Measurements from ENCODE around the gene ROBO1.
"Not testable (repeated sequence)": the region's sequence is repeated elsewhere in the genome, so short reads cannot be mapped to it uniquely, and the experiment has no call there.

DNA sequence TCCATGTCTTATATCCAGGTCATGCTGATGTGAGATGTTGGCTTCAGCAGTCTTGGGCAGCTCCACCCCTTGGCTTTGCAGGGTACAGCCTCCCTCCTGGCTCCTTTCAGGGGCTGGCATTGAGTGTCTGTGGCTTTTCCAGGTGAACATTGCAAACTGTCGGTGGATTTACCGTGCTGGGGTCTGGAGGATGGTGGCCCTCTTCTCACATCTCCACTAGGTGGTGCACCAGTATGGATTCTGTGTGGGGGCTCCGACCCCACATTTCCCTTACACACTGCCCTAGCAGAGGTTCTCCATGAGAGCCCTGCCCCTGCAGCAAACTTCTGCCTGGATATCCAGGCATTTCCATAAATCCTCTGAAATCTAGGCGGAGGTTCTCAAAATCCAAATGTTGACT lies 22.4 kb upstream of the ROBO1 start:
- TF ChIP-seq POLR2AphosphoS5 (IDR thresholded peaks at IDR 0.05; ENCODE audit: low read depth, low read length); POLR2A (IDR thresholded peaks at IDR 0.05; ENCODE audit: low read depth, low read length); TAF1 (IDR thresholded peaks at IDR 0.05; ENCODE audit: borderline replicate concordance, low read depth, low read length): not testable (repeated sequence)

All from GM12892 (cell line).